GM23338 (cell line): Measurements from ENCODE around the gene RELL2.

Experiments used
- CREB1 ChIP-seq: fragments of 250-450 bp; sonication (Bioruptor Pico); IDR thresholded peaks from 2 replicates; pipeline ENCODE4 v1.5.0; 2020; ENCODE audit warnings: low read depth, mild to moderate bottlenecking, moderate library complexity
- EZH2 ChIP-seq: fragments of 200-600 bp; sonication (generic); IDR thresholded peaks from one replicate; pipeline ENCODE4 v1.8.0; 2017; ENCODE audit warnings: antibody characterized with exemption, mild to moderate bottlenecking, low read depth; ENCODE audit not compliant: unreplicated experiment
- EZH2phosphoT487 ChIP-seq: fragments of 200-600 bp; sonication (generic); IDR thresholded peaks from one replicate; pipeline ENCODE4 v1.8.1; 2018; ENCODE audit warnings: antibody characterized with exemption; ENCODE audit not compliant: unreplicated experiment
- JUNB ChIP-seq: IDR thresholded peaks from one replicate; pipeline ENCODE4 v1.6.1; 2016; ENCODE audit warnings: antibody characterized with exemption; ENCODE audit not compliant: unreplicated experiment
- NANOG ChIP-seq: IDR thresholded peaks from 2 replicates; pipeline ENCODE4 v1.6.1; 2016; ENCODE audit warnings: antibody characterized with exemption, borderline replicate concordance
- POLR2AphosphoS5 ChIP-seq: IDR thresholded peaks from 2 replicates; pipeline ENCODE4 v1.6.1; 2016; ENCODE audit warnings: antibody characterized with exemption, low read depth
- REST ChIP-seq: IDR thresholded peaks from one replicate; pipeline ENCODE4 v1.6.1; 2018; ENCODE audit warnings: antibody characterized with exemption; ENCODE audit not compliant: unreplicated experiment
- ZNF331 ChIP-seq: fragments of 250-450 bp; sonication (Bioruptor Pico); IDR thresholded peaks from 2 replicates; pipeline ENCODE4 v1.5.0; 2020; ENCODE audit warnings: low read depth, mild to moderate bottlenecking, moderate library complexity
- TF ChIP-seq, protein P1 (sequence below), 2 experiments: fragments of 200-600 bp in 1 of 2; sonication (generic) in 1 of 2; conservative IDR thresholded peaks; 2 replicates each; pipeline versions ENCODE4 v1.5.1 to v1.6.1; 2016 to 2017; ENCODE audit warnings: antibody characterized with exemption in 2 of 2, low read depth in 2 of 2, mild to moderate bottlenecking in 2 of 2, moderate library complexity in 1 of 2
- TF ChIP-seq, protein P2 (sequence below): IDR thresholded peaks from 2 replicates; pipeline ENCODE4 v1.6.1; 2016; ENCODE audit warnings: antibody characterized with exemption

GRCh38 chr5:141640698-141641097, 3.9 kb downstream of the RELL2 start:
- TF ChIP-seq, protein P1, sequence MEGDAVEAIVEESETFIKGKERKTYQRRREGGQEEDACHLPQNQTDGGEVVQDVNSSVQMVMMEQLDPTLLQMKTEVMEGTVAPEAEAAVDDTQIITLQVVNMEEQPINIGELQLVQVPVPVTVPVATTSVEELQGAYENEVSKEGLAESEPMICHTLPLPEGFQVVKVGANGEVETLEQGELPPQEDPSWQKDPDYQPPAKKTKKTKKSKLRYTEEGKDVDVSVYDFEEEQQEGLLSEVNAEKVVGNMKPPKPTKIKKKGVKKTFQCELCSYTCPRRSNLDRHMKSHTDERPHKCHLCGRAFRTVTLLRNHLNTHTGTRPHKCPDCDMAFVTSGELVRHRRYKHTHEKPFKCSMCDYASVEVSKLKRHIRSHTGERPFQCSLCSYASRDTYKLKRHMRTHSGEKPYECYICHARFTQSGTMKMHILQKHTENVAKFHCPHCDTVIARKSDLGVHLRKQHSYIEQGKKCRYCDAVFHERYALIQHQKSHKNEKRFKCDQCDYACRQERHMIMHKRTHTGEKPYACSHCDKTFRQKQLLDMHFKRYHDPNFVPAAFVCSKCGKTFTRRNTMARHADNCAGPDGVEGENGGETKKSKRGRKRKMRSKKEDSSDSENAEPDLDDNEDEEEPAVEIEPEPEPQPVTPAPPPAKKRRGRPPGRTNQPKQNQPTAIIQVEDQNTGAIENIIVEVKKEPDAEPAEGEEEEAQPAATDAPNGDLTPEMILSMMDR (conservative IDR thresholded peaks at IDR 0.05; ENCODE audit: low read depth in 2 of 2): no peak
- TF ChIP-seq EZH2: no peak
- TF ChIP-seq POLR2AphosphoS5: no peak
- TF ChIP-seq, protein P2, sequence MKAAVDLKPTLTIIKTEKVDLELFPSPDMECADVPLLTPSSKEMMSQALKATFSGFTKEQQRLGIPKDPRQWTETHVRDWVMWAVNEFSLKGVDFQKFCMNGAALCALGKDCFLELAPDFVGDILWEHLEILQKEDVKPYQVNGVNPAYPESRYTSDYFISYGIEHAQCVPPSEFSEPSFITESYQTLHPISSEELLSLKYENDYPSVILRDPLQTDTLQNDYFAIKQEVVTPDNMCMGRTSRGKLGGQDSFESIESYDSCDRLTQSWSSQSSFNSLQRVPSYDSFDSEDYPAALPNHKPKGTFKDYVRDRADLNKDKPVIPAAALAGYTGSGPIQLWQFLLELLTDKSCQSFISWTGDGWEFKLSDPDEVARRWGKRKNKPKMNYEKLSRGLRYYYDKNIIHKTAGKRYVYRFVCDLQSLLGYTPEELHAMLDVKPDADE: no peak
- no peak for TF ChIP-seq CREB1 (CRISPR knock-in tag)
- TF ChIP-seq EZH2phosphoT487: no peak
- no peak for TF ChIP-seq REST
- no peak for TF ChIP-seq JUNB
- TF ChIP-seq ZNF331 (CRISPR knock-in tag): no peak
- no peak for TF ChIP-seq NANOG
